Fibroblast of villous mesenchyme (primary cell): ENCODE measurements around the gene HTT. TPM values are rescaled to one million over a fixed set of nuclear protein-coding genes. Genes with fewer than 3 reads are reported as not detected.

Source experiments
- DNase-seq: peaks from one replicate; pipeline ENCODE4 v3.0.0-alpha.2; 2010; ENCODE audit warnings: low read depth
- H3K4me3 ChIP-seq: 2 replicates; pipeline ENCODE4 v1.5.1; 2011; ENCODE audit warnings: low read depth, mild to moderate bottlenecking, low read length
- CTCF ChIP-seq: IDR thresholded peaks from 2 replicates; pipeline ENCODE4 v1.5.1; 2012; ENCODE audit warnings: low read depth, mild to moderate bottlenecking, low read length; ENCODE audit not compliant: insufficient read depth
- total RNA-seq: library from RNA; depleted of rRNA; stranded (reverse); fragments of >200 nt; gene quantifications from 2 replicates; pipeline ENCODE4 v1.2.3, GENCODE V29; 2012

The HTT gene
- total RNA-seq, 1 donor = 65.2 TPM

DNA sequence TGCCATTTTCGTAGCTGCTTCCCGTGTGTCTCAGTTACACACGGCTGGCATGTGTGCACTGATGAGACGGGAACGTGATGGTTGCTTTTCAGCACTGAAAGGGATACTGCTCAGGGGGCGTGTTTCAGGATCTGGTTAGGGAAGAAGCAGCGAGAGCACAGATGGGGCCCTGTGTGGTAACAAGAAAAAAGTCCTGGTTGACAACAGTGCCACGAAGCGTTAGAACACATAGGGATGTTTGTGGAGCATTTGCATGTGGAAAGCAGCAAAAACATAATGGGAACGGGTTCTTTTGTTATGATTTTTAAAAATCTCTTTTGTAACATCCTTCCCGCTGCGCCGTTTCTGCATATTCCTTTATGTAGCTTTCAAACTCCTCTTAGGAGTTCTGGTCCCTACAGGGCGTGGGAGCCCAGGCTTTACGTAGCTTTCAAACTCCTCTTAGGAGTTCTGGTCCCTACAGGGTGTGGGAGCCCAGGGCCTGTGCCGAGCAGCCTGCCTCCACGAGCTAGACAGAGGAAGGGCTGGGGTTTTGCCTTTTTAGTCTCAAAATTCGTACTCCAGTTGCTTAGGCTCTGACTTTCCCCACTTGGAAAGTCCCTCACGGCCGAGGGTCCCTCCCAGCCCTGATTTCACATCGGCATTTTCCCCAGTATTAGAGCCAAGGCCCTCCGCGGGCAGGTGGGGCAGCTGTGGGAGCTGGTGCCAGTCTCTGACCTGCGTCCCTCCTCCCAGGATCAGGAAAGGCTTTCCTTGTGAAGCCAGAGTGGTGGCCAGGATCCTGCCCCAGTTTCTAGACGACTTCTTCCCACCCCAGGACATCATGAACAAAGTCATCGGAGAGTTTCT lies 163.5 kb downstream of the HTT start:
- no peak for TF ChIP-seq CTCF
- no peak overlapping the region for H3K4me3 ChIP-seq
- no peak for DNase-seq

- DNase-seq = no peak
- no peak overlapping the region for H3K4me3 ChIP-seq
- TF ChIP-seq CTCF = no peak
Measured at GRCh38 chr4:3238721-3239120, 164.2 kb downstream of the HTT start.

GRCh38 chr4:3239303-3239702 lies 164.8 kb downstream of the HTT start:
- no peak for DNase-seq
- no peak overlapping the region for H3K4me3 ChIP-seq
- no peak for TF ChIP-seq CTCF

DNA sequence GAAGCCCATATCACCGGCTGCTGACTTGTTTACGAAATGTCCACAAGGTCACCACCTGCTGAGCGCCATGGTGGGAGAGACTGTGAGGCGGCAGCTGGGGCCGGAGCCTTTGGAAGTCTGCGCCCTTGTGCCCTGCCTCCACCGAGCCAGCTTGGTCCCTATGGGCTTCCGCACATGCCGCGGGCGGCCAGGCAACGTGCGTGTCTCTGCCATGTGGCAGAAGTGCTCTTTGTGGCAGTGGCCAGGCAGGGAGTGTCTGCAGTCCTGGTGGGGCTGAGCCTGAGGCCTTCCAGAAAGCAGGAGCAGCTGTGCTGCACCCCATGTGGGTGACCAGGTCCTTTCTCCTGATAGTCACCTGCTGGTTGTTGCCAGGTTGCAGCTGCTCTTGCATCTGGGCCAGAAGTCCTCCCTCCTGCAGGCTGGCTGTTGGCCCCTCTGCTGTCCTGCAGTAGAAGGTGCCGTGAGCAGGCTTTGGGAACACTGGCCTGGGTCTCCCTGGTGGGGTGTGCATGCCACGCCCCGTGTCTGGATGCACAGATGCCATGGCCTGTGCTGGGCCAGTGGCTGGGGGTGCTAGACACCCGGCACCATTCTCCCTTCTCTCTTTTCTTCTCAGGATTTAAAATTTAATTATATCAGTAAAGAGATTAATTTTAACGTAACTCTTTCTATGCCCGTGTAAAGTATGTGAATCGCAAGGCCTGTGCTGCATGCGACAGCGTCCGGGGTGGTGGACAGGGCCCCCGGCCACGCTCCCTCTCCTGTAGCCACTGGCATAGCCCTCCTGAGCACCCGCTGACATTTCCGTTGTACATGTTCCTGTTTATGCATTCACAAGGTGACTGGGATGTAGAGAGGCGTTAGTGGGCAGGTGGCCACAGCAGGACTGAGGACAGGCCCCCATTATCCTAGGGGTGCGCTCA lies 165.8 kb downstream of the HTT start:
- no peak for DNase-seq
- H3K4me3 ChIP-seq = no peak overlapping the region
- no peak for TF ChIP-seq CTCF

- DNase-seq = no peak
- TF ChIP-seq CTCF = no peak
- H3K4me3 ChIP-seq = no peak overlapping the region
Measured at GRCh38 chr4:3240936-3241522, 166.5 kb downstream of the HTT start.

DNA sequence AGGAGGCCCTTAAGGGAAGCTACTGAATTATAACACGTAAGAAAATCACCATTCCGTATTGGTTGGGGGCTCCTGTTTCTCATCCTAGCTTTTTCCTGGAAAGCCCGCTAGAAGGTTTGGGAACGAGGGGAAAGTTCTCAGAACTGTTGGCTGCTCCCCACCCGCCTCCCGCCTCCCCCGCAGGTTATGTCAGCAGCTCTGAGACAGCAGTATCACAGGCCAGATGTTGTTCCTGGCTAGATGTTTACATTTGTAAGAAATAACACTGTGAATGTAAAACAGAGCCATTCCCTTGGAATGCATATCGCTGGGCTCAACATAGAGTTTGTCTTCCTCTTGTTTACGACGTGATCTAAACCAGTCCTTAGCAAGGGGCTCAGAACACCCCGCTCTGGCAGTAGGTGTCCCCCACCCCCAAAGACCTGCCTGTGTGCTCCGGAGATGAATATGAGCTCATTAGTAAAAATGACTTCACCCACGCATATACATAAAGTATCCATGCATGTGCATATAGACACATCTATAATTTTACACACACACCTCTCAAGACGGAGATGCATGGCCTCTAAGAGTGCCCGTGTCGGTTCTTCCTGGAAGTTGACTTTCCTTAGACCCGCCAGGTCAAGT lies 167.5 kb downstream of the HTT start:
- H3K4me3 ChIP-seq = no peak overlapping the region
- DNase-seq = peak; percentile 93
- TF ChIP-seq CTCF = no peak
